Activated T-helper 9 cell treated with anti-CD3 and anti-CD28 coated beads, Interleukin-2, amount 50 U/mL, for 16 hours (primary cell): ENCODE results near the gene PTPRN2.

Source experiments
- DNase-seq: peaks from one replicate; pipeline ENCODE4 v3.0.0-alpha.2; 2020; ENCODE audit warnings: low read depth

The PTPRN2 gene

GRCh38 chr7:158028971-158029370 is 558.7 kb downstream of the PTPRN2 start:
- no peak for DNase-seq

DNA sequence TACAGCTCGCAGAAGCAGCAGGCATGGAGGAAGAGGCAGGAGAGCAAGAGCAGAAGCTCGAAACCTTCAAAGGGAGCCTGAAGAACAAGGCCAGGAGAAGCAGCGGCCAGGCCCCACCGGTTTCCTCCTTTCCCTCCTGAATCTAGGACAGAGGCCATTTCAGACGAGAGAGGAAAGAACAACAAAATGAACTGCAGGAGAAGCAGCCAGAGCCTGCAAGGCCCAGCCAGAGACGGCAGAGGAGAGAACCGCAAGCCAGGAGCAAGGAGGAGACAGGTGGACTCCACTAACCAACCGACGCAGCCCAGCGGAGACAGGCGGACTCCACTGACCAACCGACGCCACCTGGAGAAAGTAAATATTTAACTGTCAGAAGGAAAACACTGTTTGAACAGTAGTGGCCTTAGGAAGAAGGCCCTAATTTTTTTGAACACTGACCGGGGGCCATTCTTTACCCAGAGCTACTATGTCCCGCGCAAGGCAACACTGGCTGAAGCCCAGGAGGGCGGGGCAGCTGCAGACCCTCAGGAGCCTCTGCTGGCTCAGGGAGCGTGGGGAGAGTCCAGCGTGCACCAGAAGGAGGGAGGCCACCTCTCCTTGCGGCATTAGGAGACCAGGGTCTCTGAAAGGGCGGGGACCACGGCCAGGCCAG is 559.2 kb downstream of the PTPRN2 start:
- no peak for DNase-seq

- DNase-seq, result no peak
Observed at GRCh38 chr7:158027646-158028045, 560.0 kb downstream of the PTPRN2 start.

- DNase-seq, result no peak
Observed at GRCh38 chr7:158026636-158027265, 560.9 kb downstream of the PTPRN2 start.

DNA sequence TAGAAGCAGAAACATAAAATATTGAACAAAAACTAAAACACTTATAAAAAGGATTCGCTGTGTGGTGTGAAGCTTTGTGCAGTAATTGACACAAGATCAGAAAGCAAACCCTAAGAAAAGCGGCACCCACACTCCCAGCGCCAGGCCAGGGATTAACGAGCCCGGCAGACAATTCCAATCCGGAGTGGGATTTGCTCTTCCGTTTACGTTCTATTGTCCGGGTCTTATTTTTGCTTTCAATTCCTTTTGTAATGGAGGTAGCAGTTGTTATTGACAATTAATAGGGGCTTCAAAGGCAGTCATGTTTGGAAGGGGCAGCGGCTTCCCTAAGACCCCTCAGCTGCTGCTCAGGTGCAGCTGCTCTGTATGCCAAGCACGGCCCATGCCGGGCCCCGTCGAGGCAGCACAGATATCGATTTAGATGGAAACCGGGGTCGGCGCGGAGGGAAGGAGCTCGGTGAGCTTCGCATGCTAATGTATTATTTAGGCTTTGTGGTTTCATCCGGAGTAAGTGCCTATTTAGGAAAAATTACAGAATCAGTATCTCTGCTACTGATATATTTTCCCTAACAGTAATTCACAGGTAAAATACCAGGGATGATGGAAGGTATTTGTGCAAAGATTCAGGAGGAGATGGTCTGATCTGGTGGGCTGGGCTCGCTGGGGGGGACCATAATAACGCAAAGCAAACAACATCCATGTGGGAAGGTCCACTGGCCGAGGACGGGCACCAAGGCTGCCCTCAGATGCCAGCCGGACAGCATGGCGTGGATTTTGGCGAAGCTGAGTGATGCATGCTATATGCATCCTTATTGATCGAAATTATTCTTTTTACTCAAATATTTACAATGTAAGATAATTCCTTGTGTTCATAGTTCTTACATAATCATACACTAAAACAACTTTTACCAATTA is 561.7 kb downstream of the PTPRN2 start:
- DNase-seq, result no peak

GRCh38 chr7:158024881-158025280 is 562.7 kb downstream of the PTPRN2 start:
- no peak for DNase-seq

- DNase-seq, result no peak
Observed at GRCh38 chr7:158024351-158024715, 563.3 kb downstream of the PTPRN2 start.

- no peak for DNase-seq
Observed at GRCh38 chr7:158023681-158024350, 563.8 kb downstream of the PTPRN2 start.

DNA sequence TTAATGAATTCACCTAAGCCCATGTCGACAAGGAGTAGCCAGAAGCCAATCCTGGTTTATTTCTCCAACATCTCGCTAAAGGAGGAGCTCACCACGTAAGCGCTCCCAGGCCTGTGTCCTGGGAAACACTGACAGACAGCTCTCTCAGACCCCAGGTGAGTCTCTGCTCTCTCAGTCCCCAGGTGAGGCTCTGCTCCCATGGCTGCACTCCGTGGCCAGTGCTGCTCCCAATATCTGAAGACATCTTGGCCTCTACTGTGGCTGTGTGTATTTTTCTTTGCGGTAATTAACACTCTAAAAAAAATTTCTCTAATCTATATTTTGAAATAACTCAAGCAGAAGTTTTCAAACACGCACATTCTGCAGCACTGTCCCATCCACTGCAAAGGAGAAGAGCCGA is 564.5 kb downstream of the PTPRN2 start:
- no peak for DNase-seq

- DNase-seq, result no peak
Observed at GRCh38 chr7:158022601-158023000, 565.0 kb downstream of the PTPRN2 start.

- DNase-seq, result no peak
Observed at GRCh38 chr7:158021836-158022235, 565.8 kb downstream of the PTPRN2 start.

DNA sequence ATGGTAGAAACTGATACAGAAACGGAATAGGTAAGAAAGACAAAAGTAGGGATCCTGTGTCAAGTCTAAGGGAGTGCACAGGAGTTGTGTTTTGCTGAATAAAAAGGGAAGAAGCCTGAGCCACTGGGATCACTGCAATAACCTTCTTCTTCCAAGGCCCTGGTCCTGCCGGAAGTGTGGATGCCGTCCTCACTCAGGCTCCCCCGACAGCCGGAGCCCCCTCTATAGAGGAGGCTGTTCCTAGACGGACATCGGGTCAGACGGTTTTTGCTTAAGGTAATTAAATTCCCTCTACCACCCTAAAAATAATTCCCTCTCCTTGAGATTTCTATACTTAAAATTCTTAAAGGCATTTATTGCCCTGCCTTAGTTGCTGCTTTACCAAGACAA is 566.9 kb downstream of the PTPRN2 start:
- DNase-seq, result no peak

DNA sequence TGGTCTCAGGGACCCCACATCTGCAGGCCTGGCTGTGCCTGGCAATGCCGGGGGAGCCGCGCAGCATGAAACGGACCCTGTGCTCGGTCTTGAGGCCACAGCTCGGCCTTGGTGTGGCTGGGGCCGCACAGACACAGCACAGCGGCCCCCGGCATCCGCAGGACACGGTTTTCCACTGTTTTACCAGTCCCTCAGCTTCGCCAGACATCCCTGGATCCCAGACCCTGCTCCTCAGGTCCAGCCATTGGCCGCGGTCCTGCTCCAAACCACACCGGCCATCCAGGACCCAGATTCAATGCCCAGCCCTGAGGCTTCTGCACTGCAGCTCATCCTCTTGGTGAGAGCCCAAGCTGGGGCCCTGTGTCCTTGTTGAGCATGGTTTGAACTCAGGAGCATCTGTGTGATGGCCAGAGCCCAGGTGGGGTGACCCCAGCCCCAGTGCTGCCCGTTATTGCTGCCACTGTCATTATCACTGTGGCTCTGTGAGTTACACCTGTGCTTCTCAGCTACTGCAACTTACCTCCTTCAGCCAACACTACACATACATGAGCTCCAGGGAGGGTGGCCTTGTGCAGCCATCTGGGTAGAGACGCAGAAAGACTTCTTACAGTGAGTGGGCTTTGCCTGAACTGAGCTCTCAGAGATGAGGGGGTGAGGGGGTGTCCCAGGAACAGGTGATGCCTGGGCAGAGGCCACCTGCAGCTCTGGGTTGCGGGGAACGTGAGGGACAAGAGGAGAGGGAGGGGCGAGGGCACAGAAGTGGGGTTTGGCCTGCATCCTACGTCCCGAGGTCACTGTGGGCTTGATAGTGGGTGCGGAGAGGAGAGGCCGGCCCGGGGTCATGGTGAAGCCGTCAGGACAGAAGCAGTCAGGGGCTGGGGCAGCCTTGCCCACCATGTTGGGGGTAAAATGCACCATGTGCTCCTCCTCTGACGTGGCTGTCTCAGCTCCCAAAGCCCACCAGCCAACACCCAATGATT is 567.6 kb downstream of the PTPRN2 start:
- DNase-seq, result no peak

DNA sequence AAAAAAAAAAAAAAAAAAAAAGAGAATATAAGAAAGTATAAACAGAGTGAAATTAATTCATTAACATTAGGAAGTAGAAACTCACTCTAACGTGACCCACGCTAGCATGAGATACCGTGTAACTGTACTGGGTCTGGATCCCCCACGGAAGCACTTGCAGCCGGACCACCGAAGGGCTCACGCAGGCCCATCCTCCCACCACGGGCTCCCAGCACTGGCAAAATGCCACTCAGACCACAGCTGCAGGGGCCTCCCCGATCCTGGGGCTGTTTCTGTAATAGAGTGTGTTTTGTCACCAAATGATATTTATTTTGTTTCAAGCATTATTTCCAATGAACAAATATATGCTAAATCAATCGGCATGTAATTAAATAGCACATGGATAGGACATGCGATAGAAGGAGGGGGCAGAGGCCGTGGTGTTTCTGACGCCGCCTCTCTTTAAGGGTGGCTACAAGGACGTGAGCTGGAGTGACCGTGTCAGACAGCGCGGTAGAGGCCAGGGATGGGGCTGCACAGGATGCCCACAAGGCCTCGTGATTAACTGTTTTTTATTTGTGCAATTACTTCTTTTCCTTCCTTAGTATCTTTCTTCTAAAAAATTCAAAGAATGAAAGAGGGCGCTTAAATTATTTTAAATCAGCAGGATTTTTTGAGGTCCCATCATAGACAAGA is 568.5 kb downstream of the PTPRN2 start:
- DNase-seq, result no peak

DNA sequence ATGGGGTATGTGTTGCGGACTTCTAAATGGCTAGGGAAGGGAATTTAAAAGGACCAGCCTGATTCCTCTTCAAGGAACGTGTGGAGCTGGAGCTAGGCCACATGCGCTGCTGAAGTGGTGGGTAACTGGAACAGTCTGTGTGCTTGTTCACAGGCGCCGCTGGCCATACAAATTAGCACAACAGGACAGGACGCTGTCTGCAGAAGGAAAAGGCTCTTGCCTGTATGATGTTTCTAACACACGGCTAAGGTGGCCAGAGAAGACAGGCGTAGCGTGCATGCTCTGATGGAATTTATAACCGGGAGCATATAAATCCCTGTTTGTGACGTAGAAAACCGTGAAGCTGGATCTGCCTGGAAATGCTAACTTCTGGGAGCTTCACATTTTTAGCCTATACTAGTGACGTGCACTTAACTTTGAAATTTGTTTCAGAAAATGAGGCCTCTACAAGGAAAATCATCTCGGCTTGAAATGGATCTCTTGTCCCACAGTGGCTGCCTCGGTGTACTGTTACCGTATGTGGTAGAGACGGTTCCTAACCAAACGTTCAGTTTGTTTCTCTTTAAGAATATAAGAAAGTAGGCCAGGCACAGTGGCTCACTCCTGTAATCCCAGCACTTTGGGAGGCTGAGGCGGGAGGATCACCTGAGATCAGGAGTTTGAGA is 569.4 kb downstream of the PTPRN2 start:
- DNase-seq, result no peak

GRCh38 chr7:158017111-158018097 is 570.2 kb downstream of the PTPRN2 start:
- no peak for DNase-seq

- DNase-seq, result no peak
Observed at GRCh38 chr7:158016180-158017097, 571.2 kb downstream of the PTPRN2 start.
